ENCODE data around the gene ST3GAL3.

Gene ST3GAL3

GRCh38 chr1:43882763-43883162 lies 175.4 kb downstream of the ST3GAL3 start:
- DNase-seq = no peak

- no peak for DNase-seq
Observed at GRCh38 chr1:43883321-43883720, 176.0 kb downstream of the ST3GAL3 start.

- no peak for DNase-seq
Observed at GRCh38 chr1:43885279-43885801, 178.0 kb downstream of the ST3GAL3 start.

- DNase-seq = no peak
Observed at GRCh38 chr1:43887748-43888147, 180.4 kb downstream of the ST3GAL3 start.

- no peak for DNase-seq
Observed at GRCh38 chr1:43890815-43891214, 183.5 kb downstream of the ST3GAL3 start.

GRCh38 chr1:43893006-43893405 lies 185.7 kb downstream of the ST3GAL3 start:
- DNase-seq = no peak

- DNase-seq = no peak
Observed at GRCh38 chr1:43898981-43899380, 191.6 kb downstream of the ST3GAL3 start.

GRCh38 chr1:43900386-43900785 lies 193.1 kb downstream of the ST3GAL3 start:
- DNase-seq = no peak

GRCh38 chr1:43901196-43901961 lies 194.0 kb downstream of the ST3GAL3 start:
- DNase-seq = no peak

- no peak for DNase-seq
Observed at GRCh38 chr1:43902058-43902831, 194.9 kb downstream of the ST3GAL3 start.

- DNase-seq = no peak
Observed at GRCh38 chr1:43904660-43905551, 197.6 kb downstream of the ST3GAL3 start.

GRCh38 chr1:43908226-43908625 lies 200.9 kb downstream of the ST3GAL3 start:
- no peak for DNase-seq

GRCh38 chr1:43908858-43909257 lies 201.5 kb downstream of the ST3GAL3 start:
- DNase-seq = peak; percentile 13

GRCh38 chr1:43910343-43910742 lies 203.0 kb downstream of the ST3GAL3 start:
- peak; percentile 12 for DNase-seq

GRCh38 chr1:43912607-43913006 lies 205.3 kb downstream of the ST3GAL3 start:
- no peak for DNase-seq

- DNase-seq = peak; percentile 45
Observed at GRCh38 chr1:43913051-43913501, 205.7 kb downstream of the ST3GAL3 start.

GRCh38 chr1:43913666-43914360 lies 206.5 kb downstream of the ST3GAL3 start:
- DNase-seq = no peak

GRCh38 chr1:43914576-43915525 lies 207.5 kb downstream of the ST3GAL3 start:
- DNase-seq = no peak

GRCh38 chr1:43919906-43920305 lies 212.6 kb downstream of the ST3GAL3 start:
- no peak for DNase-seq

GRCh38 chr1:43921022-43921421 lies 213.7 kb downstream of the ST3GAL3 start:
- no peak for DNase-seq

GRCh38 chr1:43924516-43924915 lies 217.2 kb downstream of the ST3GAL3 start:
- DNase-seq = no peak

Data from OCI-M1 (cell line).